HG03064 (cell line): Measurements from ENCODE around the gene TLL2.

Experiments
- ATAC-seq: cut with Tn5 transposase; IDR thresholded peaks from one replicate; pipeline ENCODE4 v1.9.1; 2021; ENCODE audit warnings: low read depth; ENCODE audit not compliant: unreplicated experiment

The TLL2 gene

DNA sequence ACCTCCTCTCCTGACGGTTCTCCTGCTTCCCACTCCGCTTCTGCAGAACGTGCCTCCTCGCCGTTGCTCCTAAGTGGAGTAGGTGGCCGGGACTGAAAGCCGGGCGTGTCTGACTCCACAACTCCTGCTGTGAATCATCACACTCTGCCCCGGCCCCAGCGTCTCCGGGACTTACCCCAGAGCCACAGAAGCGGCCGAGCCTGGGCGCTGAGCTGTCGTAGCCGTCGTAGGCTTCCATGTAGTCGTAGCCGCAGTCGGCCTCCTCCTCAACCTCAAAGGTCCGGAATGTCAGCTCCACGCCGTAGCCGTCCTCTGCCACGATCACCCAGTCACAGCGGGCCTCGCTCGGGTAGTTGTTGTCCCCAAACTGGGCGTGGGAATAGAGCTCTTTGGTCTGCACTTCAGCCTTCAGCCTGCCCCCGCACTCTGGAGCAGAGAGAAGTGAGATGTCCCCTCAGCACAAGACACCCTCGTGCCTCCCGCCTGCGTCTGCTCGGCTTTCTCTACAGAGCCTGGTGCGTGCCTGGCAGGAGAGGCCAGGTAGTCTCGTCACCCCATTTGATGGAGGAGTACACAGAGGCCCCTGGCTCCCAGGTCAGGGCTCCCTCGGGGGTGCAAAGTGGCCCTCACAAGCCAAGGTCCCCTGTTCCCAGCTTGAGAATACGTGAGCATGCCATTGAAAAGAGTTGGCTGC, 143.7 kb downstream of the TLL2 start:
- ATAC-seq, result no peak

DNA sequence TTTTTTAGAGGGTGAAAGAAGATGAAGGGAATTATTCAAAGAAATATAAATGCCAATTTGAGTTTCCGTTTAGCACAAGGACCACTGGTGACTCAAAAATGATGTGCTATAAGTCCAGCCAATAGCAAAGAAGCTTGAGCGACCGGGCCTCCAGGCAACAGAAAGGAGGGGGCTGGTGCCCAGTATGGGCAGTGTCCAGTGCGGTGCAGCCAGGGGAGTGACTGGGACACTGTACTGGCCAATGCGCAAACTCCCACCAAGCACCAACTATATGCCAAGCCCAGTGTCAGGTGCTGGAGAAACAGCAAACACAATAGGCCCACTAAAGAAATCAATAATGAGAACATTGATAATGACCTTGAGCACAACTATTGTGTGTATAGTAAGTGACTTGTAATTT, 144.8 kb downstream of the TLL2 start:
- ATAC-seq, result no peak

DNA sequence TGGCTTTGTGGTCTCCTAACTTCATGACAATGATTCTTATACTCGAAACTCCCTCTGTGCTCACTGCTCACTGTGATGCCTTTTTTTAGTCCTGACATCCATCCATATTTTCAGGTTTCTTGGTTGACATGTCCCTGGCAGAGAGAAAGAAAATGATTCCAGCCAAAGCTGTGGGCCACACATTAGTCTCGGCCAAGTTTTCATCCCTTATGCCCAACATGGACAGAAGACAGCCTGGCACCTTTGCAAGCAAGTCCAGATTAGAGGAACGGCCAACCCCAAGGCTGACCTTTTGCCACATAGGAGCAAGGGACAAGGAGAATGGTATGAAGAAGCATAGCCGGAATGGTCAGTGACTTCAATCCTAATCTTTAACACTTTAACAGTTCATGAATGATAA, 146.3 kb downstream of the TLL2 start:
- ATAC-seq, result no peak

DNA sequence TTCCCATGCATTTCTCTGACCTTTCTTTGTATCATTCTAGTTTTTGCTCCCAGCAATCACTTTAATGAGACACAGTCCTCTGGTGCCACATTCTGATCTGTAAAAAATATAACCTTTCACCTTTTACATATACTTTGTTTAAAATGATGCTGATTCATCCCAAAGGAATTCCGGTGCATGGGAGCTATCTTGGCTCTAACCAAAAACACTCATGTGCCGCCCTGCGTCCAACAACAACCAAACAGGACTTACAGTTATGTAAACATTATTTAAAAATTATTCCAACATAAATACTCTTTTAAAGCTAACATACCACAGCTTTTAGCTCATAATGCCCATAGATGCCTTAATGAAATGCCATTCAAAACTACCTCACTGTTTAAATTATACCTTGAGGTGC, 147.2 kb downstream of the TLL2 start:
- ATAC-seq, result no peak

DNA sequence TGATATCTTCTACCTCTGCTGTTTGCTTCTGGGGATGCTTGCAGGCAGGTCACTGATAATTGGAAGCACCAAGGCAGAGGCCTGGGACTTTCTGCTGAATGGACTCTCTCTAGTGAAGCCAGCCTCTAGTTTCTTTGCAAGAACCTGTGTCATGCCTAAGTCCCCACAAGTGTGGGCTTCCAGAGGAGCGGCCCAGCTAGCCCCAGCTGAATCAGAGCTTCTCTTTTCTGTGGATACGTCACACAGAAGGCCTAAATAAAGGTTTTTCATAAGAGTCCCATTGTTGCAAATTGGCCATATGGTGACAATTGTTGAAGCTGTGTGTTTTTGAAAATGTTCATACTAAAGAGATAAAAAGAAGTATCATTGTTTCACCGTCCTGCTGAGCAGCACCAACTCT, 148.2 kb downstream of the TLL2 start:
- ATAC-seq, result no peak

DNA sequence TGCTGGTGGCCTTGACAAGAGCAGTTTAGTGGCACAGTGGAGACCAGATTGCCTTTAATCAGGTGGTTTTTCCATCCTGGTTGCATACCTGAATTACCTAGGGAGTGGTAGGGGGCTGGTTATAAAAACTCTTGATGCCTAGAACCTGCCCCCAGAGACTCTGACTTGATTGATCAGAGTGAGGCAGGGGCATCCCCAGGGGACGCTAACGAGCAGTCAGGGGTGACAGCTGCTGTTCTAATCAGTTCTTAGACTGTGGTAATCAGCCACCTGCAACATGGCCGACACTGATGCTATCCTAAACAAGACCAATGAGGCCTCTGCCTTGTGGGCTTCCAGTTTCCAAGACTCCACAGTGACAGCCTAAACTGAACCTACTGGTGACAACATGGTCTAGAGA, 153.0 kb downstream of the TLL2 start:
- no peak for ATAC-seq

DNA sequence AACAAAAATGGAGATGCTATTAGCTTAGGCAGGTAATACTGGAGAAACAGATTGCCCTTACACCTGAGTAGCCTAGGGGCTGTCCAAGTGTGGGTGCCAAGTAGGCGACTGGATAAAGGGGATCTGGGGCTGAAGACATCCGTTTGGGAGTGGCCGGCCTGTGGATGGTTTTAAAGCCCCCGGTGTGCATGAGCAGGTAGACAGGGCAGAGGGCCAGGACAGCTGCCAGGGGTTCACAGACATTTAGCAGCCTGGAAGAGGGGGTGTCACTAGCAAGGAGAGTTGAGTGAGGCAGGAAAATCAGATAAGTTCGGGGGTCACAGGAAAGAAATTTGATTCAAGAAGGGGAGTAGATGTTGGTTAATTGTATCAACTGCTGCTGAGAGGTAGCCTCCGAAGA, 153.4 kb downstream of the TLL2 start:
- no peak for ATAC-seq

DNA sequence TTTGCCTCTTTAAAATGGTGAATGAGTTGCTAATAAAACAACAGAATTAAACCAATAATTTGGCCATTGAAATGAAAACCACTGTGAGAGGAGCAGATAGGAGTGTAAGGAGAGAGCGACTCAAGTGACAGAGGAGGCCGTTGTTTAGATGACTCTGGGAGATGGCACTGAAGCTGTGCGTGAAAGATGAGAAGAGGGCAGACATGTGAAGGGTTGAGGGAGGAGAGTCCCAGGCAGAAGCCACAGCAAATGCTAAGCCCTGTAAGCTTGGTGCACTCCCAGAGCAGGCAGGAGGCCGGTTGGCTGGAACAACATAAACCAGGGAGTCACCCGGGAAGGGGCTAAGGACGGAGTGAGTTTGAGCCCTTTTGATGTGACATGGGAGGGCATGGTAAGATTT, 154.1 kb downstream of the TLL2 start:
- no peak for ATAC-seq

DNA sequence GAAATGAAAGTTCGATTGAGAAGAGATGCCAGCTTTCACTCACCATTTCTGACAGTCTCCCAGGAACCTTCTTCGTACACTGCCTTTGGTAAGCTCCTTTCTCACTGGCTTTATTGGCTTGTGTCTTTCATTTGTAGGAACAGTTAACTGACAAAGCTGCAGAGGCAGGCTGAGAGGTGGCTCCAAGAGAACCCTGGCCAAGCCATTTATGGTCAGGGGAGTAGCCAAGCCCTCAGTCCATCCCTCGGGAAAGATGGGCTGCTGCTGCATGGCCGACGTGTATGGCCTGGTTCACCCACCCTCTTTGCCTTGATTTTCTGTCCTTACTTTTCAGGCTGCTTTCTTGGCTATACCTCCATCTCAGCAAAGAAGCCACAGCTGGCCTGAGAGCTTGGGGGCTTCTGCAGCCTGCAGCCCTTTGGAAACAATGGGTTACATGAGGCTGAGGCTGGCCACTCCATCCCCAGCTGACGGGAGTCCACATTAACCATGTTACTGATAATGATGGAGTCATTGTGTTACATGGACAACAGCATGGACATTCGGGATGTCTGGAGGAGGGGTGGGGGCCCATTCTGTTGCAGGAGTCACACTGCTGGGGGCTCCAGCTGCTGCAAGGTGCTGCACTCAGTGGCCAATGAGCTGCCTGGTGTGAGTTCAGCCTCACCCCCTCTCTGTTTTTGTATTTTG, 154.7 kb downstream of the TLL2 start, which contains the start of gene OPALIN:
Gene OPALIN (minus strand): TSS at position 152 of the 690 bp plus-strand sequence. CDS start 106 bp downstream, at position 46.
- no peak for ATAC-seq

DNA sequence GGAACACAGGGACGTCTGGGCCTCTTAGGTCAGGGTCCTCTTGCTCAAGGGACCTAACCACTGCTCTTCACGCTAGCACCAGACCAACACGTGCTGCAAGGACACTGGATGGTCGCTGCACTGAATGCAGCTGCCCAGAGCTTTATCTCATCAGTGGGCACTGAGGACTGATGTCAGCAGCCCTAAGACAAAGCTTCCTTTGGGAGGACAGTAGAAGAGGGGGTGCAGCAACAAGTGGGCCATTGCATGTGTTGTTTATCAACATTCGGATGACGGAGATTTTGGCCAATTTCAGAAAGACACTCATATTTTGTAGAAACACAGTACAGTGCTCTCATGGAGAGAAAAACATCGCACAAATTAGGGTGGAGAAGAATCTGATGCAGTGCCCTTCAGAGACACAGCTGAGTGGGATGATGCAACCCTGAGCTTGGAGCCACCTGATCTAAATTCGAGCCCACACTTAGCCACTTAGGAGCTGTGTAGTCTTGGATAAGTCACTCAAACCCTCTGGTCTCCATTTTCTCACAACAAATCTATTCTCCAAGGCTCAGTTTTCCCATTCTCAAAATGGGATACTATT, 156.6 kb downstream of the TLL2 start:
- no peak for ATAC-seq

DNA sequence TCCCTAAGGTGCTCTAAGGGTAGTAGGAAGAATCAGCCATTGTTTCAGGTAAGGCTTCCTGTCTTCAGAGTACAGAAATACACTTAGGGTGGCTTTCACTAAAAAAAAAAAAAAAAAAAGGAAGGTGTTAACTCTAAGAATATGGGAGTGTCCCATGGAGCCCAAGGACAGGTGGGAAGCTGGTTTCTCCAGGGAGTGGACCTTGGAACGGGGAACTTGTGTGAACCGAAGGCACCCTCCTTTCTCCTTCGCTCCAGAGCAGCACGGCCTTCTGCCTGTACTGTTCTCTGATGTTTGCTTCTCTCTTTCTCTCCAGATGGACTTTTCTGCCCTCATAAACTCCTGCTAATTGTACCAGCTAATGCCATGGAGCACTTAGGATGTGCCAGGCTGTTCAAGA, 161.1 kb downstream of the TLL2 start:
- ATAC-seq, result no peak

DNA sequence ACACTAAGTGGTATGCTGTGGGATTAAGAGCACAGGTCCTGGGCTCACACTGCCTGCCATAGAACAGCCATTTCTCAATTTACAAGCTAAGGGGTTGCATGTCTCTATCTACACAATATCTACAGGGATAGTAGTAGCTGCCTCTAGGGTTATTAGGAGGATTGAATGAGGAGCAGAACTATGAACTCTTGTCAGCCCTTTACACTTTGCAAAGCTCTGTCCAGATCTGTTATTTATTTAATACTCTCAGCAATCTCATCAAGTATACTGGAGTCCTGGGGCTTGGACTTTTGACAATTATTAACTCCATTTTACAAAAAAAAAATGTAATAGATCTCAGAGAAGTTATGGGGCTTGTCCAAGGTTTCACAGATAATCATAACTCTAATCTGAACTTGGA, 161.7 kb downstream of the TLL2 start:
- no peak for ATAC-seq

DNA sequence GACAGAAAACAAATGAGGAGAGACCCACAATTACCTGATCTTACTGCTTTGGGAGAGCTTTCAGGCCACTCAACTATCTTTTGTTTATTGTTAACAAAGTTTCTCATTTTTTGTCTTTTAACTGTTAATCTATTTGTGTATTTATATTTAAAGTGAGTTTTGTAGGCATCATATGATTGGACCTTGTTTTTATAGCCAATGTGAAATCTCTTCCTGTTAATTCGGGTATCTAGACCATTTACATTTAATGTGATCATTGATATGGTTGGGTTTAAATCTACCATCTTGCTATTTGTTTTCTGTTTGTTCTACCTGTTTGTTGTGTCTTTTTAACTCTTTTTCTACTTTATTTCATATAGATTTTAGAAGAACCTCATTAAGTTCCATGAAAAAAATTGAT, 167.4 kb downstream of the TLL2 start:
- no peak for ATAC-seq

DNA sequence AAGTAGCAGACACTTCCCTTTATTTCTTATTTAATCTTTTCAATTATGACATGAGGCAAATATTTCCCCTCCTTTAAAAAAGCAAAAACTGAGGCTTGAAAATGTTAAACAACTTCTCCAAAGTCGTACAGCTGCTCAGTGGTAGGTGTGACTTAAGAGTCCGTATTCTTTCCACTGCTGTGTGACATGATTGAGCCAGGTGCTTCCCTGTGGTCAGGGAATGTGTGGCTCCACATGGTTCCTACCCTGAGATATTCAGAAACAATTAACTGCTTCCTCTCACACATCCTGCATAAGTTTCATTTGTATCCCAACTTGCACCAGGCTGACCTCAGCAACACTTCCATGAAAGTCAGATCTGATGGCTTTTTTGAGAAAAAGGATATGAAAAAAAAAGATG, 168.5 kb downstream of the TLL2 start:
- no peak for ATAC-seq

DNA sequence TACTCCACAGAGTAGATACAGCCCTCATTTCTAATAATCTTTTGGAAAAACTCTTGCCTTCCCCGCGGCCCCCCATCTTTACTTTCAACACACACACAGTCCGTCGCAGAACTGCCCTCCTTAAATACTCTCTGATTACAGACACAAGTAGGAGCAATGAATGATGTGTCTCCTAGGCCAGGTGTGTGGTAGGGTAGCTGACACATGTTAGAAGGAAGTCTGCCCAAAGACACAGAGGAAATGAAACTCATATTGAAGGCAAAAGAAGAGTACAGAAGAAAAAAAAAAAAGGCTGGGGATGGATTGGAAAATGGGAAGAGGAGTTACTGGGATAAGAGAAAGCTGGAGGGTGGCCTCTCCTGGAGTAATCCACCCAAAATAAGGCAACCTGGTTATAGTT, 169.5 kb downstream of the TLL2 start:
- no peak for ATAC-seq

DNA sequence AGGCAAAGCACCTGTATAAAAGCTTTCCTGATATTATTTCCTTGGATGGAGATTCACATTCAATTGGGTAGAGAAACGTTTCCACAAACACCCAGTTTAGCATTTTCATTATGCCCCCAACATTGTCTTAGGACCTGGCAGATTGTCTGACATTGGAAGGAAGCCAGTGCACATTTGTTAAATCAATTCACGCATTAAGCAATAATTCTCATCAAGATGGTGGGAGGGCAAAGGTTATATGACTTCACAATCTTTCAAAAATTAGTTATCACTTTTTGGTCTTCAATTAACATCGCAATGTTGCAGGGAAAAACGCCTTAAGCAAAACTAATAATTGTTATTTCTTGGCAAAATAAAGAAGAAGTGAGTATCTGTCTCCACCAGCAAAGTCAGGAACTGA, 171.3 kb downstream of the TLL2 start:
- no peak for ATAC-seq

DNA sequence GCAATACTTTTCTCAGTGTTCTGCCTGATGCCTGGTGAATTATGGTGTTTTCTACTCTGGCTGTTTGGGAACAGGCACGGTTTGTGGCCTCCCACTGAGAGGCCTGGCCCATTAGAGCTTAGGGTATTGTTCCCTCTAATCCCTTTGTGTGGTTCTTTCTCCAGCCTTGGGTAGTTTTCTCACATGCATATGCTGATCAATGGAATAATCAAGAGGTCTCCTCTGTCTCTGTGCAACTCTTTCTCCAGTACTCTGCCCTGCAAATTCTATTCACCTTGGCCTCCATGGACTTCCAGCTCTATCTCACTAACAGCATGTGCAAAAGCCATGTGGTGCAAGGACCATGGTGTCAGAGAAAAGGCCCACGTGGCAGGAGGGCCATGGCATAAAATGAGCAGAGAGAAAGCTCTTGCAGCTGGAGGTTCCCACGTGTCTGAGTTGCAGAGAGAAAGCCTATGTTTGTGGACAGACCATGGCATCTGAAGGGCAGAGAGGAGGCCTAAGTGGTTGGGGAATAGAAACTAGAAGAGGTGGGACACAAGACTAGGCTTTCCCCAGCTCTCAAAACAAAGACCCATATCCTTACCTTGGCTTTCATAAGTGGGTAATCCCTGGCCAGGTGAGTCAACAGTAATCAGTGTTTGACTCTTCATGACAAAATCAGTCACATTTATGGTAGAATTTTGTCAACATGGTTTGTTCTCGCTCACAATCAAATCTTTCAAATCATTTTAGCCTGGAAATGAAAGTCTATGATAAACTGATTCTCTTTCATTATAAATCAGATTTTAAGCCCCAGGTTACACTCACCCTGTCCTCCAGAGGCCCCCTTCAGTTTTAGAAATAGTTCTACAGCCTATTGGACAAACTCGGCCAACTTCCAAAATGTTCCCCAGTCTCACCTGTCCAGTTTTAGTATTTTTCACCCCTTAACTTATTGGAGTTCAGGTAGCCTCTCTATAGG, 172.2 kb downstream of the TLL2 start:
- ATAC-seq, result no peak

DNA sequence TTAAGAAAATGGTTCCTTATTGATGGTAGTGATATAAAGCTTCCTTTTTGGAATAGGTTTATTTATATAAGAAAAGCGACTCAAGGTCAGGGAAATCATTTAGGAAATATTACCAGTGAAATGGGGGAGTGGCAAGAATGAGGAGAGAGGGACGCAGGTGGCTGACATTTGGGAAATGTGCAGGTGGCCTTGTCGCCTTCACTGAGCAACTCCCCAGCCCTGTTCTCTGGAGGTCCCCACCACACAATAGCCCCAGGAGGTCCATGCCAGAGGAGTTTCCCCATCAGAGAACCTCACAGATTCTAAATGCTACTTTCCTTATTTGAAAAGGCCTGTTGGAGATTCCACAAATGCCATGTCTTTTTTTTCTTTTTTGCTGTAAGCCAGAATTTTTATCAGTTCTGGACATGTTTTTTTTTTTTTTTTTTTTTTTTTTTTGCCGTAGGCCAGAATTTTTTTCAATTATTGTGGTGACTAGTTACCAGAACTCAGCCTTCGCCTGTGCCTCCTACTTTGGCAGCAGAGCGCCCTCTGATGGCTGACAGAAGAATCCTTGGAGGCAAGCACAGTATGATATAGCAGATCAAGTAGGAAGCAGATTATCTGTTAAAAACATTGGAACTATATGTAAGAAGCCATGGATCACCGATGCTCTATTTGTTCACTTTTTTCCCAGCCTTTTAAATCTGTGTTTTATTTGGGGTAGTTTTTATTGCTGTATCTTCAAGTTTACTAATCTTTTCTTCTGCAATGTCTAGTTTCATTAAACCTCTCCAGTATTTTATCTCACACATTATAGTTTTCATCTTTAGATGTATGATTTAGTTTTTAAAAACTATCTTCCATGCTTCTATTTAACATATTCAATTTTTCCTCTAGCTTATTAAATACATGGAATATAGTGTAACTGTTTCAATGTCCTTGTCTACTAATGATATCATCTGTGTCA, 173.5 kb downstream of the TLL2 start:
- ATAC-seq, result no peak

DNA sequence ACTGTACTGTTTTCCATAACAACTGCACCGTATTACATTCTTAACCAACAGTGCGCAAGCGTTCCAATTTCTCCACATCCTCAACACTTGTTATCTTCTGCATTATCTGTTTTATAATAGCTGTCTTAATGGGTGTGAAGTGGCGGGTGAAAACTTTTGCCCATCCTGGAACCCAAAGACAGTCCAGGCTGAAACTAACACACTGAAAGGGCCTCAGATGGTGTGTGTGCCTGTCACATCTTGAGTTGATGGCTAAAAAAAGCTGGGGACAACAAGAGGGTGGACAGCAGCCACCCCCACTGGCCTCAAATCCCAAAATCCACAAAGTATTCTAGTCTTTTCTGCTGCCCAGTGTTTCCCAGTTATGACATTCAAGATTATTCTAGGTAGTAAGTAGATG, 174.3 kb downstream of the TLL2 start:
- ATAC-seq, result no peak
